A673 (cell line): ENCODE measurements around the gene RSPH1. TPM values are rescaled to one million over a fixed set of nuclear protein-coding genes. Genes with fewer than 3 reads are reported as not detected.

Experiments
- BruUV-seq: library from RNA; stranded (reverse); fragments of 400-500 nt; replicated peaks from 2 replicates; lab custom pipeline; 2021; lab: Mats Ljungman, UMichigan
- CTCF ChIA-PET: fragments of 300-600 bp; sonication (Branson Sonifier 250); formaldehyde crosslinking; loops from one replicate; lab custom pipeline; 2022; ENCODE audit warnings: antibody characterized with exemption; lab: Charles Lee
- POLR2A ChIA-PET: fragments of 300-600 bp; sonication (Branson Sonifier 250); formaldehyde crosslinking; loops from one replicate; lab custom pipeline; 2022; ENCODE audit warnings: antibody characterized with exemption; ENCODE audit not compliant: low non-redundant PET; lab: Charles Lee
- DNase-seq: peaks from one replicate; pipeline ENCODE4 v3.0.0-alpha.2; 2015; ENCODE audit warnings: low spot score
- H3K27ac ChIP-seq: fragments of 200-600 bp; sonication (generic); 2 replicates; pipeline ENCODE4 v1.5.1; 2016; ENCODE audit warnings: mixed run types, low read depth, mild to moderate bottlenecking, mixed read lengths, antibody characterized with exemption, low read length; ENCODE audit not compliant: poor library complexity, severe bottlenecking
- H3K27me3 ChIP-seq: fragments of 200-600 bp; sonication (generic); replicated peaks from 2 replicates; pipeline ENCODE4 v1.6.1; 2017; ENCODE audit warnings: mixed run types, low read depth, mild to moderate bottlenecking, mixed read lengths, antibody characterized with exemption, low read length; ENCODE audit not compliant: insufficient read depth, poor library complexity
- H3K36me3 ChIP-seq: fragments of 200-600 bp; sonication (generic); 2 replicates; pipeline ENCODE4 v1.6.1; 2016; ENCODE audit warnings: mixed run types, mild to moderate bottlenecking, mixed read lengths, antibody characterized with exemption, low read length; ENCODE audit not compliant: insufficient read depth, poor library complexity, severe bottlenecking
- H3K4me1 ChIP-seq: fragments of 200-600 bp; sonication (generic); 2 replicates; pipeline ENCODE4 v1.6.1; 2017; ENCODE audit warnings: mixed run types, mild to moderate bottlenecking, mixed read lengths, antibody characterized with exemption, low read length; ENCODE audit not compliant: insufficient read depth, poor library complexity, severe bottlenecking
- H3K4me3 ChIP-seq: fragments of 200-600 bp; sonication (generic); 2 replicates; pipeline ENCODE4 v1.5.1; 2016; ENCODE audit warnings: low read depth, mixed run types, mild to moderate bottlenecking, mixed read lengths, low read length; ENCODE audit not compliant: poor library complexity, severe bottlenecking
- H3K9me3 ChIP-seq: fragments of 200-600 bp; sonication (generic); 2 replicates; pipeline ENCODE4 v1.6.1; 2016; ENCODE audit warnings: mixed run types, low read depth, mild to moderate bottlenecking, mixed read lengths, antibody characterized with exemption, low read length; ENCODE audit not compliant: poor library complexity, severe bottlenecking
- CTCF ChIP-seq: fragments of 300-800, 200-600 bp; sonication (generic); conservative IDR thresholded peaks from 2 replicates; pipeline ENCODE4 v1.5.1; 2017; ENCODE audit warnings: low read depth, mild to moderate bottlenecking, antibody characterized with exemption, low read length, moderate library complexity, mixed read lengths
- EZH2 ChIP-seq: fragments of 200-600 bp; sonication (generic); IDR thresholded peaks from 2 replicates; pipeline ENCODE4 v1.6.1; 2017; ENCODE audit warnings: borderline replicate concordance, low read depth, mild to moderate bottlenecking, mixed read lengths, antibody characterized with exemption, low read length; ENCODE audit not compliant: poor library complexity, severe bottlenecking
- intact Hi-C: fragments of 100-400 bp; cut with micrococcal nuclease; formaldehyde crosslinking; loops from one replicate; pipeline ENCODE4 v1.10.0; 2022; ENCODE audit not compliant: unreplicated experiment
- total RNA-seq: library from RNA; stranded (reverse); gene quantifications from 2 replicates; pipeline ENCODE4 v1.2.3, GENCODE V29; 2021

RSPH1 gene
- total RNA-seq, 1 experiment from 2014 or later, result 0.45 TPM

GRCh38 chr21:42520628-42521253 lies 24.7 kb upstream of the RSPH1 start:
- TF ChIP-seq CTCF (no peak), EZH2 (no peak)
- Histone ChIP-seq H3K36me3 (no peaks in the 10 kb centered on the region), H3K9me3 (no peaks in the 10 kb centered on the region), H3K27ac (no peak overlapping the region), H3K4me1 (peaks cover 10% of the 10 kb centered on the region), H3K27me3 (no peaks in the 10 kb centered on the region), H3K4me3 (no peak overlapping the region)
- ChIA-PET CTCF (no interaction called here), POLR2A (no interaction called here)
- BruUV-seq, result no TSS peak
- intact Hi-C loops, result no loop called here
- no peak for DNase-seq

- no TSS peak for BruUV-seq
- Histone ChIP-seq H3K27me3 (no peaks in the 10 kb centered on the region), H3K27ac (no peak overlapping the region), H3K9me3 (no peaks in the 10 kb centered on the region), H3K4me3 (no peak overlapping the region), H3K36me3 (no peaks in the 10 kb centered on the region), H3K4me1 (peaks cover 13% of the 10 kb centered on the region)
- POLR2A ChIA-PET, result no interaction called here
- TF ChIP-seq EZH2 (no peak), CTCF (no peak)
- CTCF ChIA-PET, result no interaction called here
- DNase-seq, result no peak
- intact Hi-C loops, result no loop called here
Measured at GRCh38 chr21:42518626-42519025, 22.6 kb upstream of the RSPH1 start.

DNA sequence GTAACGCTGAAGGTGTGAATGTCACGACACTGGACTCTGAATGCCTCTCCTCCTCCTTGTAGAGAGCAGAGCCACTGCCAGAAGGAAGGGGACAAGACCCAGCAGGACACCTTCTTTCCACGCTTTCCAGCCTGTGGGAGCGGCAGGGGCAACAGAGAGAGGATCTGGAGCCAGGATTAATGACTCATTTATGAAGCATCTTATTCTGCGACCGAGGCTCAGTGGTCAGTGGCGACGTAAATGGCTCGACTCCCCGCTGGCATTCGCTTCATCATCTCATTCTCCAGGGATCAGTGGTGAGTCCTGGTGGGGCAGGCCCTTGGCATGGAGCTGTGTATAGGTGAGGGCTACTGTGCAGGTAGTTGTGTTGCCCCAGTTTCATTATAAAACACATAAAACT lies 22.2 kb upstream of the RSPH1 start:
- TF ChIP-seq CTCF (no peak), EZH2 (no peak)
- Histone ChIP-seq H3K4me1 (peaks cover 13% of the 10 kb centered on the region), H3K9me3 (no peaks in the 10 kb centered on the region), H3K36me3 (no peaks in the 10 kb centered on the region), H3K27me3 (no peaks in the 10 kb centered on the region), H3K27ac (no peak overlapping the region), H3K4me3 (no peak overlapping the region)
- BruUV-seq, result no TSS peak
- intact Hi-C loops, result no loop called here
- ChIA-PET POLR2A (no interaction called here), CTCF (no interaction called here)
- DNase-seq, result no peak
